Lower leg skin (tissue), 4 donors: ENCODE measurements around the gene ERF. TPM values are rescaled to one million over a fixed set of nuclear protein-coding genes. Genes with fewer than 3 reads are reported as not detected.

ENCODE experiments used
- DNase-seq, 2 donors: peaks; one replicate each; pipeline ENCODE4 v3.0.0-alpha.2; 2019; ENCODE audit warnings: low spot score in 2 of 2
- H3K4me3 ChIP-seq: fragments of 200-600 bp; sonication (generic); 2 replicates; pipeline ENCODE4 v1.5.1; 2017; ENCODE audit warnings: mild to moderate bottlenecking, low read depth; ENCODE audit not compliant: poor library complexity, severe bottlenecking
- POLR2A ChIP-seq, 2 donors: fragments of 450-650 bp; IDR thresholded peaks; one replicate each; pipeline ENCODE4 v1.6.1; 2016 to 2017; ENCODE audit warnings: antibody characterized with exemption in 2 of 2, mild to moderate bottlenecking in 1 of 2, moderate library complexity in 1 of 2
- WGBS, 2 donors: methylation state at CpG; one replicate each; pipeline ENCODE4 v1.1.5; 2018; 5-methylcytosine and 5-hydroxymethylcytosine counted together
- intact Hi-C: fragments of 100-400 bp; cut with DNase I; formaldehyde crosslinking; loops from one replicate; pipeline ENCODE4 v1.15.0; 2023; ENCODE audit warnings: low total_unique reads
- total RNA-seq, 4 donors: library from RNA; depleted of rRNA; stranded (reverse); fragments of >200 nt; gene quantifications; one replicate each; pipeline ENCODE4 v1.1.0, GENCODE V29; 2016
- TF ChIP-seq, protein P1 (sequence below), 3 donors: fragments of 450-650 bp; IDR thresholded peaks; one replicate each; pipeline ENCODE4 v1.5.1; 2016; ENCODE audit warnings: antibody characterized with exemption in 3 of 3, mild to moderate bottlenecking in 3 of 3, moderate library complexity in 2 of 3

ERF gene
- total RNA-seq, 4 donors from 2014 or later, result 29.9 to 44.0 (median 36.9) TPM

DNA sequence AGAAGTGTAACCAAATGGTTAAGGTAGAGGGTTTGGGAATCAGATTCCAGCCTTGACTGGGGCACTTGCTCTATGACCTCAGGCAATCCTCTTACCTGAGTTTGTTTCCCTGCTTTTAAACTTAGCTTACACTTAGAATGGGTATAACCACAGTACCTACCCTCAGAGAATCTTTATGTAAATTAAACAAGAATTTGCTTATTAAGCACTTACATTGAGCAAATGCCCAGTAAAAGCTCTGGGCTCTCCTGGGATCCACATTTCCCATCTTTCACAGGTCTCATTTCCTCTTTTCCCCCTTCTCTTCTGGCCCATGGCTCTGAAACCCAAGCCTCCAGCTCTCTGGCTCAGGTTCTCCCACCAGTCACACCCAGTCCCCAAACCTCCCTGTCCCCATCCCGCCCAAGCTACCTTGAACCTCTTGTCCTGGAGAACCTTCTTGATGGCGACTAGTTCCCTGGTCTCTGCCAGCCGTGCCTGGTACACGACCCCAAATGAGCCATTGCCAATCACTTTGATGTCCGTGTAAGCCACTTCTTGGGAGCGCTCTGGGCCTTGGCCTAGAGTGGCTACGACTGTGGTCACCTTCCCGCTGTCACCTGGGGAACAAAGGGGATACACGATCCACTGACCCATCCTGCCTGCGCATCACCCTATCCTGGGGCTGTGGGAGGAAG, 15.2 kb downstream of the ERF start:
- intact Hi-C loops, result loop anchor here (10.0 kb wide), 2 partner anchors 55 to 105 kb away; partner anchors contain the start of gene POU2F2
- no peak for DNase-seq
- TF ChIP-seq, protein P1, sequence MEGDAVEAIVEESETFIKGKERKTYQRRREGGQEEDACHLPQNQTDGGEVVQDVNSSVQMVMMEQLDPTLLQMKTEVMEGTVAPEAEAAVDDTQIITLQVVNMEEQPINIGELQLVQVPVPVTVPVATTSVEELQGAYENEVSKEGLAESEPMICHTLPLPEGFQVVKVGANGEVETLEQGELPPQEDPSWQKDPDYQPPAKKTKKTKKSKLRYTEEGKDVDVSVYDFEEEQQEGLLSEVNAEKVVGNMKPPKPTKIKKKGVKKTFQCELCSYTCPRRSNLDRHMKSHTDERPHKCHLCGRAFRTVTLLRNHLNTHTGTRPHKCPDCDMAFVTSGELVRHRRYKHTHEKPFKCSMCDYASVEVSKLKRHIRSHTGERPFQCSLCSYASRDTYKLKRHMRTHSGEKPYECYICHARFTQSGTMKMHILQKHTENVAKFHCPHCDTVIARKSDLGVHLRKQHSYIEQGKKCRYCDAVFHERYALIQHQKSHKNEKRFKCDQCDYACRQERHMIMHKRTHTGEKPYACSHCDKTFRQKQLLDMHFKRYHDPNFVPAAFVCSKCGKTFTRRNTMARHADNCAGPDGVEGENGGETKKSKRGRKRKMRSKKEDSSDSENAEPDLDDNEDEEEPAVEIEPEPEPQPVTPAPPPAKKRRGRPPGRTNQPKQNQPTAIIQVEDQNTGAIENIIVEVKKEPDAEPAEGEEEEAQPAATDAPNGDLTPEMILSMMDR (IDR thresholded peaks at IDR 0.05), result no peak
- no peak for TF ChIP-seq POLR2A (IDR thresholded peaks at IDR 0.05)
- H3K4me3 ChIP-seq, result no peak overlapping the region
- WGBS, 2 donors, result 81 to 85% methylated on average over 10 of the region's 10 CpGs

DNA sequence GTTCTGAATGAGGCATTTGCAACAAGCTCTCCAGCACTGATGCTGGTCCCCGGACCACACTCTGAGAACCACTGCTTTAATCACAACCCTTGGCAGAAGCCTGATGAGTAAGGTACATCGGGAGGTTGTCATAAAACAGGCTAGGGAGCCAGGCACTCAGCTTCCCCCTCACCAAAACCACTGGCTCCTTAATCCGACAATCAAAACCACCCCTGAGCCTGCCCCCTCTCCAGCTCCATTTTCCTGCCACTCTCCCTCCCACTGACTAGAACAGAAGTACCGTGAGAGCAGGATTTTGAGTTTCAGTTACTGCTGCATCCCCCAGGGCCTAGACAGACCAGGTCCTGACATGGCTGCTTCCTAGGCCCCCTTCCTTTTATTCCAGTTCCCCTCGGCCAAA, 19.7 kb downstream of the ERF start:
- intact Hi-C loops, result loop anchor here (10.0 kb wide), 1 partner anchor 100 kb away; the partner anchor contains the start of gene POU2F2
- no peak overlapping the region for H3K4me3 ChIP-seq
- DNase-seq, result no peak
- no peak for TF ChIP-seq POLR2A (IDR thresholded peaks at IDR 0.05)
- TF ChIP-seq, protein P1 (IDR thresholded peaks at IDR 0.05), result no peak
- 72 to 84% methylated on average over 5 of the region's 5 CpGs for WGBS, 2 donors

DNA sequence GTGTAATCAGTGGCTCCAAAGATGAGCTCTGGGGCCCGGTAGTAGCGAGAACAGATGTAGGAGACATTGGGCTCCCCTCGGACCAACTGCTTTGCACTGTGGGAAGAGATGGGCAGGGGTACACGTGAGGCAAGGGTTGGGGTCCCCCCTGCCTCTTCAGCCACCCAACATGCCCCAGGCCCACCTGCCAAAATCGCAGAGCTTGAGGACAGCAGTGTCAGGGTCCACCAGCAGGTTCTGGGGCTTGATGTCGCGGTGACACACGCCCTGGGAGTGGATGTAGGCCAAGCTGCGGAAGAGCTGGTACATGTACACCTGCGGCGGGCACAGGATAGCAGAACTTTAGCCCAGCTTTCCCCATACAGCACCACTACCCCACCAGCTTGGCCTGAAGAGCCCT, 20.6 kb downstream of the ERF start:
- TF ChIP-seq POLR2A (IDR thresholded peaks at IDR 0.05), result no peak
- intact Hi-C loops, result loop anchor here (10.0 kb wide), 1 partner anchor 100 kb away; the partner anchor contains the start of gene POU2F2
- DNase-seq, result no peak
- 91% methylated on average over 11 of the region's 11 CpGs for WGBS, 2 donors
- no peak overlapping the region for H3K4me3 ChIP-seq

DNA sequence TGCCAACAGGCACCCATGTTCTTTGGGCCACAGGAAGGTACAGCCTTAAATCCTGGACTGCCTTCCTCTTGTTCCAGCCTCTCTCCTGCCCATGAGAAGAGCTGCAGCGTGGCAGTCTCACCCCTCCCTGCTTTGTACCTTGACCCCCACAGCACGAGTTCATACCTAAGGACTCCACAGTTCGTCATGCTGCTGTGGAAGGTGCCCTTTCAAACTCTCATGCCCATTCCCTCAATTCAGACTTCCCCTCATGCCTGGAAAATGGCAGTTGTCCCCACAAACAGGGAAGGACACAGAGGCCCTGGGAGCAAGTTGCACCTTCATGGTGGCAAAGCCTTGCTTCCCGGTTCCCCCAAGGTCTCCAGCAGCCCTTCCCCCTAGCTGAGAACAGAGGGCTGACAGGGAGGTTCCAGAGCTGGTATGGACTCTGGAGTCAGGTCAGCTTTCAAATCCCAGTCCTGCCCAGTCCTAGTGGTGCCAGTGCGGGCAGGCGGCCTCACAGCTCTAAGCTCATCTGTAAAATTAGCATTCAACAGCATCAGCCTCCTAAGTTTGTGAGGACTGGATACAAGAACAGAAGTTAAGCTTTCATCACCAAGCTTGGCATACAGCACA, 21.1 kb downstream of the ERF start:
- 87 to 93% methylated on average over 6 of the region's 6 CpGs for WGBS, 2 donors
- intact Hi-C loops, result loop anchor here (10.0 kb wide), 1 partner anchor 99 kb away; the partner anchor contains the start of gene POU2F2
- no peak for DNase-seq
- TF ChIP-seq, protein P1 (IDR thresholded peaks at IDR 0.05), result no peak
- no peak for TF ChIP-seq POLR2A (IDR thresholded peaks at IDR 0.05)
- H3K4me3 ChIP-seq, result no peak overlapping the region

DNA sequence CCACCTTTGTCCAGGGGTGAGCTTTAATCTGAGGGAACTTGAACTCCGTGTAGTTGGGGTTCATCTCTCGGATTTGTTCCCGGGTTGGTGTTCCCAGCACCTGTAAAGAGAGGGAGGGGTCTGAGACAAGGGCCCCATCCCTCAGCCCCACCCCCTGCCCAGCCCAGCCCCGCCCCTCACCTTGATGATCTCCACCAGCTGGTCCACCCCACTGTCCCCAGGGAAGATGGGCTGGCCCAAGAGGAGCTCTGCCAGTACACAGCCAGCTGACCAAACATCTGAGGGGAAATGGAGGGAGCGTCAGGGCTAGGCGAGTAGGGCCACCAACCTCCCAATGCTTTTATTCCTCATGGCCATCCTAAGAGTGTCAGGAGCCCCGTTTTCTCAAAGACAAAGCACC, 21.8 kb downstream of the ERF start:
- TF ChIP-seq, protein P1 (IDR thresholded peaks at IDR 0.05), result no peak
- TF ChIP-seq POLR2A (IDR thresholded peaks at IDR 0.05), result no peak
- DNase-seq, result no peak
- 69 to 75% methylated on average over 7 of the region's 7 CpGs for WGBS, 2 donors
- intact Hi-C loops, result loop anchor here (10.0 kb wide), 1 partner anchor 98 kb away; the partner anchor contains the start of gene POU2F2
- no peak overlapping the region for H3K4me3 ChIP-seq

DNA sequence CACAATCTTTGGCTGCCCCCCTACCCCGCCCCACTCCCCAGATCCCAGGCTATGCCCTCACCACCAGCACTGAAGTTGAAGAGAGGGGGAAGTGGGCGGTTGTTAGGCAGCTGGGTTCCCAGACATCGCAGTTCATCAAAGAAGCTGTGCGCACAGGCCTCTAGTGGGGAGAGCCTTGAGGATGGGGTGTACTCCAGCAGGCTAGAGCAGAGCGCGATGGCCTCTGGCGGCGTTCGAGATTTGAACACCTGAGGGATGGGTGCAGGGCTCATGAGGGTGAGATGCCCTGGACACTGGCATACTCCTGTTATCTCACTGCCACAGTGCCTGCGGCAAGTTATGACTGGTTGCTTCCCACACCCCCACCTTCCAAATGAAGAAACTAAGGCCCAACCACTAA, 22.5 kb downstream of the ERF start:
- 95 to 97% methylated on average over 10 of the region's 10 CpGs for WGBS, 2 donors

More for the DNA sequence above, 22.5 kb downstream of the ERF start:
- TF ChIP-seq POLR2A (IDR thresholded peaks at IDR 0.05), result no peak
- TF ChIP-seq, protein P1 (IDR thresholded peaks at IDR 0.05), result no peak
- intact Hi-C loops, result loop anchor here (10.0 kb wide), 1 partner anchor 98 kb away; the partner anchor contains the start of gene POU2F2
- no peak overlapping the region for H3K4me3 ChIP-seq
- no peak for DNase-seq
